GM18867 (cell line): ENCODE data around the gene ZSWIM8.
"Not testable (repeated sequence)": the region's sequence is repeated elsewhere in the genome, so short reads cannot be mapped to it uniquely, and the experiment has no call there.

Source experiments
- ATAC-seq: cut with Tn5 transposase; IDR thresholded peaks from one replicate; pipeline ENCODE4 v1.9.1; 2021; ENCODE audit warnings: mild to moderate bottlenecking, moderate library complexity; ENCODE audit not compliant: unreplicated experiment

Gene ZSWIM8

DNA sequence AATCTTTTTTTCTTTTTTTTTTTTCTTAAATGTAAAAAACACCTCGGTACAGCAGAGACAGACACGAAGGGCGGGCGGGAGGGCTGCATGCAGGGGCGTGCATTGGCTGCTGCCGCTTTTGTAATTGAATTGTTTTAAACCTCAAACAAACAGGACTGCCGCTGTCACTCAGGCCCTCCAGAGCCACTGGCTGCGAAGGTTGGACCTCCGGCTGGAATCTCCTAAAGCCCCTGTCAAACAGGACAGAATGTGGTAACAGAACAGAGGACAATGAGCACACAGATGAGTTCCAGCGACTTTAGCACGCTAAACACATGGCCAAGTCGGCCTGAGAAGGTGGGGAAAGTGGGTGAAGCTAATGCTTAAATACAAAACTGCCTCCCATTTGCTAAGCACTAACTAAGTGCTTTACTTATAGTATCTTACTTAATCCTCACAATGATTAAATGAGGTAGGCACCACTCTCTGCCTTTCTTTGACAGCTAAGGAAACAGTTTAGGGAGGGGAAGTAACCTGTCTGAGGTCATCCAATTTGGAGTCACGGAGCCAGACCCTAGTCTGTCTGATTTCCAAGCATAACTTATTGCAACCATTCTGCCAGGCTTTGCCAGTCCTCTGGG is 29.0 kb downstream of the ZSWIM8 start:
- no peak for ATAC-seq

DNA sequence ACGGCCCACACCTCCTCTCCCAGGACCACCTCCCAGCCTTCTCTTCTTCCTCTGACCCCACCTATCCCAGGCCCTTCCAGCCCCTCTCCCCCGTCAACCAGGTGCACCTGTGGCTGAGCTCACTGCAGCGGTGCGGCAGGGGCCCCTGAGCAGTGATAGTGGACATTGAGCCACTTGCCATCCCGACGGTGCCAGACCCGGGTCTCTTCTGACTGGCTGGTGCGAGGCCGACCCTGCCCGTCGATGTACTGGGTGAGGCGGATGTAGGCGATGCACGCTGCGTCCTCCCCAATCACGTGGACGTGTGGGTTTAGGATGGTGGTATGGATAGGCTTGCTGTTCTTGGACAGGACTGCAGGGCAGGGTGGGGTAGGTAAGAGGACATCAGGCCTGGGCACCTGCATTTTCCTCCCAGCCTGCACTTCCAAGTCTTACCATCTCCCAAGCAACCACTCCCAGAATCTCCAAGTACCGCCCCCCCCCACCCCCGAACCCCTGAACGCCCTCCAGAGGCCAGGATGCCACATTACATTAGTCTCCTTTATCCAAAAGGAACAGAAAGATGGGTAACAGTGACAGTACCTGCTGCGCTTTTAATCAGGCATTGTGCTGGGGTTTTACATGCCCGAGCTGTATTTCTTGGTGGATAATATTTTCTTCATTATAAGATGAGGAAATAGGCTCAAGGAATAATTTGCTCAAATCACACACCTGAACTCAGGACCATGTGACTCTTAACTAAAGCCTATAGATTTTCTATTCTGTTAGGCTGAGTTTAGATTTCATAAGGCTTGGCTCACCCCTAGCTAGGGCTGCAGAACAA is 29.7 kb downstream of the ZSWIM8 start:
- ATAC-seq = no peak

DNA sequence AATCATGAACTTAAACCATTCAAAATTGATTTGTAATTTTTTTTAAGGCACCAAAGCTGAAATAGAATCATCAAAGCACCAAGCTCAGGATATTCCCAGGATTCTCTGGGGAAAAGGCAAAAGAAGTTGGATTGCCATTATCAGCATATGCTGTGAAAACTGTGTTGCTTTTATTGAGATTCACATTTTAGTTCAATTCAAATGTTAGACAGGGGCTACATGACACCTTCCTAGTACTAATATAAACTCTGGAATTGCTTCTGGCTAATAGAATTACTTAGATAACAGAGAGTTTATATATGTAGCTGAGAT is 30.3 kb downstream of the ZSWIM8 start:
- ATAC-seq = no peak

DNA sequence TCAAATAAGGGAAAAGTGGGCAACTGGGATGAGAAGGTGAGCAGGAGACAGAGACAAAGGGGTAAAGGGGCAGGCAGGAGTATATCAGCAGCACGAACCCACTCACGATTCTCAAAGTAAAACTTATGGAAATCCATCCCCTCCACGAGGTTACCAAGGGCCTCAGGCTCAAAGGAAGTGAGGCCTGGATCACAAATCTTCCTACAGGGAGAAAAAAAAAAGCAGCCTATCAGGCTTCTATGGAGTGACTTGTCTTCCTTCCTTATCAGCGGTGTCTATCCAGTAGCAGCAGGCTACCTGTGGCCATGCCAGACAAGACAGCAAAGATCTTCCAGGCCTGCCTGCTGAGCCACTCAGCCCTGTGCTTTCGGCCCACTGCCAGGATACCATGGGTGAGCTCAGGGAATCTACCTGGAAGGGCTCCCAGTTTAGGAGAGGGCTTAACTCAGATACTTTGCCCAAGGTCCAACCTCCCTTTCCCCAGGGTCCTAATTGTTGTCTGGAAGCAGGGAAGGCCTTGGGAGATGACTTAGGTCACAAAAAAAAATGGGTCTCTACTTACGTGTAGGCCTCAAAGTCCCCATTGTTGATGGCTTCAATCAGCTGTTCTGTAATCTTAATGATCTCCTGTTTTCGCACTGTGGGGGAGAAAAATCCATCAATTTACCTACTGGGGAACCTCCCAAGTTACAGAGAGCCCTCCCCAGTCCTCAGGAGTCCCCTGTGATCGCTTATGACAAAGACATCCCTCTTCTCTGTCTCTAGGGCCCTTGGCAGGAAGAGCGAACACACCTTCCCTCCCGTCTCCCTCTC is 31.7 kb downstream of the ZSWIM8 start:
- ATAC-seq = no peak

DNA sequence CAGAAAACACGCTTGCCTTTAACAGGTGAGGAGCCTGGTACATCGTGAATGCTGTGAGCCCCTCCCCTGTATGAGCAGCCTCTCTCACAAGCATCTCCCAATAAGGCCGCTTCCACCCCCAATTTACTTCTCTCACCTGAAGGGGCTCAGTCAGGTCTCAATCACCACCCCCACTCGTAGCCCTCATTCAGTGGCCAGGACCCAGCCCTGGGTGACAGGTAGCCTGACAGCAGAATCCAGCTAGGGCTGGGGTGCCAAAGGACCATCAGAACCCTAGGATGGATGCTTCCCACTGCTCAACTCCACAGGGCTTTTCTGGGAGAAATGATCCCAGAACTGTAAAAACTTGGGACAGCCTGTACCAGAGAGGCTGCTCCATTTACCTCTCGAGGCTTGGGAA is 32.4 kb downstream of the ZSWIM8 start:
- ATAC-seq = no peak

DNA sequence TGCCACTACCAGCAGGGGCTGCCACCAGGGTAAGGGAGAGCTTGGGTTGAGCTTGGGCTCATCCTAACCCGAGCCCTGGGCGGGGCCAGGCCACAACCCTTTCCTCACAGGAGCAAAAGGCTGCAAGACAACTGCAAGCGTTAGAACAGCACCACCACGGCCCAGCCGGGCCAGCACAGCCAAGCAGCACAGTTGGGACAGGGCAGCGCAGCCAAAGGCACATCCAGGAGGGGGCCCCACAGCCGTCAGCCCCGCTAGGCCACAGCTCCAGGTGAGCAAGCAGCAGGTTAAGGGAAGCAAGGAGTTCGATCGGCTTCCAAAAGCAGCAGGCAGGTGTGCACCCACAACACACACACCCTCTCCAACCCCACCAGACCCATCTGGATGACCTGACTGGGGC is 33.0 kb downstream of the ZSWIM8 start:
- ATAC-seq = no peak

DNA sequence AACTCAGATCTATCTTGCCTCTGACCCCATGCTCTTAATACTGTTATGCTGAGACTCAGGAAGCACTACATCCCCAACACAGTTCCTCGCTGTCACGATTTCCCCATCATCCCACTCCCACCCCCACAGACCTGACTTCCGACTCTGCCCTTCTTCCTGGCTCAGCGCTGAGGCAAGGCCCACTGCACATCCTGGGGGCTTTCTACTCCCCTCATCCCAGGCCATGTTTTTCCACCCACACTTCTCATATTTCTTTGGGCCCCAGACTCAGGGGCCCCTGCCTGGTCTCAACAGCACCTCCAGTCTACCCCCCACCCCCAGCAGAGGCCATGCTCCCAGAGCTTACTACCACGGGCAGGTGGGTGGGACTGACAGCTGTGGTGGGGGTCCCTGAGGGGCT is 33.7 kb downstream of the ZSWIM8 start:
- ATAC-seq = no peak

DNA sequence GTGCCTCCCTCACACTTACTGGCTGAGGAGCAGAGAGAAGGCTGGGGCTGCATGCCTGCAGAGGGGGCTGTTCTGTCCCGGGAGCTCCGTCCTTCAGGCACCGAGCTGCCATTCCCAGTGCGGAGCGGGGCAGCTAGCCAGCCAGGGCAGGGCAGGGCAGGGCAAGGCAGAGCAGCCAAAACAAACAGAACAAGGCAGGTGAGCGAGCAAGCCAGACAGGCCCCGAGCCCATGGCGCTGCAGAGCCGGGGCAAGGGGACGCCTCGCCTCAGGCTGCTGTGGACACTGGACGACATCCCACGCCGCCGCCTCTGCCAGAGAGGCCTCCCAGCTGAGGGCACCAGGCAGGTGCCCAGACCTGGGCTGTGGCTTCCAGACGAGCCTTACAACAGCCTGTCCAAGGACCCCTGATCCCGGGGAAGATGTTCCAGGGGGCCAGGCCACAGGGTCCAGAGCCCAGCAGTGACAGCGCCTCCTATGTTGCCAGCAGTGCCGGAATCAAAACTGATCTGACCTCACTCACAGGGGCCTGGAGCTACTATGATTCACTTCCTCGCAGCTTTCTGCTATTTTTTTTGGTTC is 34.2 kb downstream of the ZSWIM8 start:
- ATAC-seq = no peak

DNA sequence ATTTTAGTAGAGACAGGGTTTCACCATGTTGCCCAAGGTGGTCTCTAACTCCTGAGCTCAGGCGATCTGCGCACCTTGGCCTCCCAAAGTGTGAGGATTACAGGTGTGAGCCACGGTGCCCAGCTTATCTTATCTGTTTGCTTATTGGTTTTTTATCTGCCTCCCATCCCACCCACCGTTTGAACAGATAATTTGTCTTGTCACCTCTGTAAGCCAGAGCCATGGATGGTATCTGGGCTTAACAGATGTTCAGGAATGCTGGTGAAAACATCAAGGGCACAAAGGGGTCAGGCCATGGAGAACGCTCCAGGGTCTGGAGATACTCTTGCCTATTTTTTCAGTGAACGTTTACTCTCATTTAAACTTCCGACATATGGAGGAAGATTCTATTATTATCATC is 38.0 kb downstream of the ZSWIM8 start:
- ATAC-seq = no peak

DNA sequence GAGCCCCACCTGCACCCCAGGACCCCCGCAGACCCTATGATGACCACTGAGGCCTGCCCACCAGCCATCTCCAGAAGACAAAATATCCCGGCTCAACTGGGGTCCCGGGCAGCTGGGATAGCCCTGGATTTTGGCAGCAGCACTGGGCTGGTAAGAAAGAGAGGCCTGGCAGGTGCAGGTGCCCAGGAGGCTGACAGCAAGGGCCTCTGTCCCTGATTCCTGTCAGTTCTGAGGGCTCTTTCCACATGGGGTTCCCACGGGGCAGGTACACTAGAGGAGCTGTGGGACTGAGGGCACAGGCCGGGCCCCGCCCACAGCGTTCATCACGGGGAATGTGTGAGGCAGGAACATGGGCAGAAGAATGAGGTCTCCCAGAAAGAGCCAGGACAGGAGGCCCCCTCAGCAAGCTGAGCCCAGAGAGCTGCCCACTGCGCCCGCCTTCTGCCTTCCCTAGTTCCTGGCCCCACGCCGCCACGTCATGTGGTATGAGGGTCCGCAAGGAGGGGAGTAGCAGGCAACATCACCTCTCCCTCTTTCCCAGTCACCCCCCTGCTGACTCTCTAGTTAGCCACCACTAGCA is 38.8 kb downstream of the ZSWIM8 start:
- ATAC-seq = no peak

DNA sequence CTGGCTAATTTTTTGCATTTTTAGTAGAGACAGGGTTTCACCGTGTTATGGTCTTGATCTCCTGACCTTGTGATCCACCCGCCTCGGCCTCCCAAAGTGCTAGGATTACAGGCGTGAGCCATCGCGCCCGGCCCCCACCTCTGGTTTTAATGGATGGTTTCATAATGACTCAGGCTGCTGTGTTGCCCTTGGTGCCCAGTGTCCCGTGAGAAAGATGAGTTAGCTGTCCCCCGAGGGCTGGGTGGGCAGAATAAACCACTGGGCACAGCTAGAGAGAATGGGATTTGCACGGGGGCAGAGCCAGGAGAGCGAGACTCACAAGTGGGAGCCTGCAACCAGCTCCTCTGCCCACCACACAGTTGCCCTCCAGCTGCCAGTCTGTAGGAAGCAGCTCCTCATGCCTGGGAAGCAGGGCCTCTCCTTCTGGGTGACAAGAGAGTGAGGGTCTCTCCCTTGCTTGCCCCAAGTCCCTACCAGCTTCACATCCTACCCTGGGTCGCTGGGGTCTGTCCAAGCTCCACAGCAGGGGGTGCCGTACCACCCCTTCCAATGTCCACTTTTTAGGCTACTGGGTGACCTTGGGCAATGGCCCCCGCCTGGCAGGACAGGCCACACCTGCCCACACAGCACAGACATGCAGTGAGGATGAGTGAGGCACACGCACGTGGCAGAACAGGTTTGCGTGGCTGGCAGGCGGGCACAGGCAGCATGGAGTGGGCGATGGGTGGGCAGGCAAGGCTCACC is 42.1 kb downstream of the ZSWIM8 start:
- no peak for ATAC-seq

DNA sequence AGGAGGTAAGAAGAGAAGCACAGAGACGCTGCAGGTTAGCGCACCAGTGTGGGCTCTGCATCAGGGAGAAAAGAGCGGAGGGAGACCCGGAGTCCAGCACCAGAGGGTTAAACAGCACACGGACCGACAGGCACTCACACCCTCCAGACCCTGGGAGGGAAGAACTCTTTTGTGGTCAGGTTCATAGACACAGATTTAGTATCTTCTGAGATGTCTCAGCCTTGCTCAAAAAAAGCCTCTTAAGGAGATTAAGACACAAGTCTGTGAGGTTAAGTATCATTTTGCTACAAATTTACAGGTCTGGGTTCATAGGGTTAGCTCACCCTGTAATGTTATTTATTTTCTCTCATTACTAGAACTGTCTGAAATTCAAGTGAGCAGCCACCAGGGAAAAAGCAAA is 42.8 kb downstream of the ZSWIM8 start:
- ATAC-seq = no peak

DNA sequence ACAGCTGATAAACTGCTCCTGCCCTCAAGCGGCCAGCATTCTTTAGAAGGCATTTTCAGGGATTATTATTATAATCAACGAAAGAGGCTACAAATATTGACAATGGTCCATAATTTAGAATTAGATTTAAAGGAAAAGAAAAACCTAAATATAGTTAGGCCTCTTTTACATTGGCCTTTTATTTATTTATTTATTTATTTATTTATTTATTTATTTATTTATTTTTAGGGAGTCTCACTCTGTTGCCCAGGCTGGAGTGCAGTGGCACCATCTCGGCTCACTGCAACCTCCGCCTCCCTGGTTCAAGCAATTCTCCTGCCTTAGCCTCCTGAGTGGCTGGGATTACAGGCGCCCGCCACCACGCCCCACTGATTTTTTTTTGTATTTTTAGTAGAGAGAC is 43.7 kb downstream of the ZSWIM8 start:
- ATAC-seq = not testable (repeated sequence)

DNA sequence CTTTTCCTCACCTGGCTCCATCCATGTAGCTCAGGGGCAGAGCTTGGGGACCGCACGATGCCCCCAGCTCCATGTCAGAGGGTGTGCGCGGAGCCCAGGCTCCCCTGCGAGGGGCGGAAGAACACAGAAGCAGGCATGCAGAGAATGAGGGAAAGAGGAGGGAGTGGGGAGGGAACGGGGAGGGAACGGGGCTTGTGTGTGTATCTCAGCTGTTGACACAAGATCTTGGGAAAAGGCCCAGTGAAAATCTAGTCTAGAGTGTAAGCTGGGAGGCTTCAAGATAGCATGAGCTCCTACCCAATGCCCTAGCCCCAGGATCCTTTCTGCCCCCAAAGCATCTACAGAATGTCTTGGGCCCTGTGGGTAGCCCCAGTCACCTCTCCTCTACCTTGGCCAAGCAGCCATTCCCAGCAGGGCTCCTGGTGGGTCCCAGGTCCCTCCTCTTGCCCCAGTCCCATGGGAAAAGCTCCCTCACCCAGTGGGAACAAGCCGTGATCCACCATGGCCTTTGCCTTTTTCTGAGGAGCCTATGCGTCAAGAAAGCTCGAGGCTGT is 51.1 kb downstream of the ZSWIM8 start:
- ATAC-seq = no peak

DNA sequence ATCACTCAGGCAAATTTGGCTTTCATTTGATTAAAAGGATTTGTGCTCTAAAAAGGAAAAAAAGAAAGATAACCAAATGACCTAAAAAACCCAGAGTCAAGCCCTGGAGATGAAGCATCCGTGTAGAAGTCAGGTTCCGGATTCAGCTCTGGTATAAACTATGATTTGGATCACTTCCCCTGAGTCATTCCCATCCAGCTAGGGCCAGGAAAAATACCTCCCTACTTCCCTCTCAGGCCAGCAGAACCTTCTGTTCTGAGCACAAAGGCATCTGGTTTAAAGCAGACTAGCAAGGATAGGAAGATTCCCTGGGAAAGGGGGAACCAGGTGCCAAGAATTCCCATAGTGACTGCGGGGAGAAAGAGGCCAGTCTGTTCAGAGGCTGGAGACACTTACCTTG is 51.7 kb downstream of the ZSWIM8 start:
- ATAC-seq = no peak

DNA sequence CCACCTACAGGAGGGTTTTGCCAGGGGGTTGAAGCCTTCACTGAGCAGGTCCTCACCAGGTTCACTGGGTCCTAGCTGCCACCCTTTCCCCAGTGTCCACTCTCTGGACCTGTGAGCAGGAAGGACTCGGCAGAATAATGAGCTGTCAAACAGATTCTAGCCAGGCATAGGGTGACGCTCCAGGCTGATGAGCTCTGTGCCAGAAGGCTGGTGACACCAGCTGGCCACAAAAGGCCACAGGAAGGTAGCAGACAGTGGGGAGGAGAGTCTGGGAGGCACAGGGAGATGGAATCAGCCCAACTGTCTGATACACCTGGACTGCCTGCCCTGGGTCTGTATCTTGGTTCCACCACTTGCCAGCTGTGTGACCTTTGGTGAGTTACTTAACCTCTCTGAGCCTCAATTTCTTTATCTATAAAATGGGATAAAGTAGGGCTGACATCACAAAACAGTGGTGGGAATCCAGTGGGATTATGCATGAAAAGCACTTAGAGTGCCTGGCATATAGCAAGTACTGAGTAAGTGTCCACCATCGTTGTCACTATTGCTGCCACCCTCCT is 52.7 kb downstream of the ZSWIM8 start:
- no peak for ATAC-seq

DNA sequence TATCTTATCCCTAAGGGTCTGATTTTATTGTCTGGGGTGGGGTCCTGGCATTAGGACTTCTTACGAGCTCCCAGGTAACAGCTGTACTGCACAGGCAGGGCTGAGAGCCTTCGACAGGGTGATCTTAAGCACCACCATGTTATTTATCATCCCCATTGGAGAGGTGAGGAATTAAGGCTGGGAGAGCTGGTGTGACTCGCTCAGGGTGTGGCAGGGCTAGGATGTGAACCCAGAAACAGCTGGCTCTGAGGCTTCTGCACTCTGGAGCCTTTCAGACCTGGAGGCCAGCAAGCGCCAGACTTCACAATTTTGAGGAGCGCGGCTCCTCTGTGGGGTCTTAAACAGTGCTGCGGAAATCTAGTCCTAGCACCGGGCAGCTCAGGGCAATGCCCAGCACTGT is 53.4 kb downstream of the ZSWIM8 start:
- ATAC-seq = no peak

DNA sequence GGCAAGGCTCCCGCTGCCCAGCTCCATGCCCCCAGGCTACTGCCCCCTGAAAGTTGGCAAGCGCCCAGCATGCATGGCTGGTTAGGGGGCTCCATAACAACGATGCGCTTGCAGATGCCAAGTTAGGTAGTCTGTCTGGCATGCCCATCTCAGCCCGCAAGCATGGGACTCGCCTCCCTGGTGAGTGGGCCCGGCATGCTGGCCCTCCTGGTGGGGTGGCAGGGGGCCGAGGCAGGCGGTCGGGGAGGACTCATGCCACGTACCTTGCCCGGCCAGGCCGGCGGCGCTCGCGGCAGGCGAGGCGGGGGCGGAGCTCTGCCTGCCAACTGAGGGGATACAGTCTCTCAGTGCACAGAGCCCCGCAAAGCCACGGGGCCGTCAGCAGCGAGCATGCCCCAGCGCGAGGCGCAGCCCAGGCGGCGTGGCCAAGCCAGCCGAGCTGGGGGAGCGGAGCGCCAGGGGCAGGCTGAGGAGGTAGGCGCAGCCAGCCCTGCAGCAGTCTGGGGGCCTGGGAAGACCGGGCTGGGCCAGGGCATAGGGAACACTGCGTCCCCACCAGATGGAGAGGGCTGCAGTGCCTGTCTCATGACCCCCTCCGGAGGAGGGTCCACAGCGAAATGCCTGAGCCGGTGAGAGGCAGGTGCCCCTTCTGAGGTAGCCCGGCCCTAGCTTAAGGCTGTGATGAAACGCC is 54.0 kb downstream of the ZSWIM8 start:
- no peak for ATAC-seq

DNA sequence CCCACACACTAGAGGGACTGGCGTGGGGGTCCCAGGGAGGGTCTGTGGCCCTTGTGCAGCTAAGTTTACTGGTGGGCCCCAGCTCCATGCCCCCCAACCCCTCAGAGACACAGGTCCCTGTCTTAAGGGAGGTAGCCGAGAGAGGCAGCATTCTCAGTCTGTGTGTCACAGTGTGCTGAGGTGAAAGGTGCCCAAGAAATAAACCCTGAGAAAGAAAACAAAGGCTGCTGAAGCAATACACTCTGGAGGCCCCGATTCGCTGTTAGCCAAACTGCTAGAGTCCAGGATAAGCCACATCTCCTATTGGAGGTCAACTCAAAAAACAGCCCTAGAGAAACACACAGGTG is 54.6 kb downstream of the ZSWIM8 start:
- ATAC-seq = no peak
